H1 (cell line): ENCODE measurements around the gene SFRP5. TPM values are rescaled to one million over a fixed set of nuclear protein-coding genes. Genes with fewer than 3 reads are reported as not detected.

Experiments used
- CTCF ChIA-PET: fragments of 300-600 bp; sonication (Branson Sonifier 250); formaldehyde crosslinking; loops from one replicate; lab custom pipeline; 2021; ENCODE audit not compliant: partially characterized antibody; lab: Charles Lee
- POLR2A ChIA-PET: fragments of 300-600 bp; sonication (Branson Sonifier 250); formaldehyde crosslinking; loops from one replicate; lab custom pipeline; 2021; ENCODE audit warnings: inconsistent platforms; ENCODE audit not compliant: partially characterized antibody; lab: Charles Lee
- DNase-seq, 2 experiments: peaks; one replicate each; pipeline versions ENCODE4 v3.0.0 to v3.0.0-alpha.2; 2010 to 2022; ENCODE audit warnings: low spot score in 2 of 2, low read depth in 1 of 2, mixed read lengths in 1 of 2
- FAIRE-seq: peaks from 2 replicates; lab custom pipeline; 2011; peaks lifted over from hg19 to GRCh38; lab: Jason Lieb, UNC
- H2AFZ ChIP-seq: 2 replicates; pipeline ENCODE4 v1.8.1; 2012; ENCODE audit warnings: low read length, inconsistent platforms
- H2AK5ac ChIP-seq: 2 replicates; pipeline ENCODE4 v1.6.1; 2013; ENCODE audit warnings: low read depth, low read length
- H2BK120ac ChIP-seq: replicated peaks from 2 replicates; pipeline ENCODE3; 2013; ENCODE audit warnings: low read depth, low read length, inconsistent platforms
- H2BK12ac ChIP-seq: 2 replicates; pipeline ENCODE4 v1.6.1; 2013; ENCODE audit warnings: low read depth, low read length
- H2BK15ac ChIP-seq: 2 replicates; pipeline ENCODE4 v1.6.1; 2013; ENCODE audit warnings: low read length
- H2BK20ac ChIP-seq: 2 replicates; pipeline ENCODE4 v1.6.1; 2013; ENCODE audit warnings: low read length
- H2BK5ac ChIP-seq: 2 replicates; pipeline ENCODE4 v1.6.1; 2013; ENCODE audit warnings: low read depth, low read length
- H3K14ac ChIP-seq: 2 replicates; pipeline ENCODE4 v1.6.1; 2013; ENCODE audit warnings: inconsistent platforms; ENCODE audit not compliant: insufficient read length
- H3K18ac ChIP-seq: 2 replicates; pipeline ENCODE4 v1.6.1; 2013; ENCODE audit warnings: low read length; ENCODE audit errors: extremely low read depth
- H3K23ac ChIP-seq: 2 replicates; pipeline ENCODE4 v1.6.1; 2013; ENCODE audit warnings: inconsistent platforms; ENCODE audit not compliant: insufficient read length
- H3K23me2 ChIP-seq: 2 replicates; pipeline ENCODE4 v1.6.1; 2013; ENCODE audit warnings: low read depth, low read length
- H3K27ac ChIP-seq: 2 replicates; pipeline ENCODE4 v1.6.1; 2011; ENCODE audit warnings: low read depth, low read length, inconsistent platforms
- H3K27me3 ChIP-seq, 4 experiments: replicated peaks in 1 of 4; 1 replicate in 1 of 4; 2 replicates in 3 of 4; pipeline versions ENCODE4 v1.6.1 to v1.8.1; 2011 to 2013; ENCODE audit warnings: low read length in 3 of 4, mild to moderate bottlenecking in 3 of 4, inconsistent platforms in 2 of 4, mixed read lengths in 2 of 4, moderate library complexity in 1 of 4; ENCODE audit not compliant: control insufficient read depth in 3 of 4, insufficient read depth in 3 of 4; ENCODE audit errors: extremely low read depth in 1 of 4
- H3K36me3 ChIP-seq, 4 experiments: 2 replicates each; pipeline versions ENCODE4 v1.6.1 to v1.8.1; 2011 to 2013; ENCODE audit warnings: mild to moderate bottlenecking in 4 of 4, low read length in 3 of 4, moderate library complexity in 2 of 4, control low read depth in 1 of 4, inconsistent platforms in 1 of 4; ENCODE audit not compliant: insufficient read depth in 4 of 4, control insufficient read depth in 2 of 4
- H3K4ac ChIP-seq: replicated peaks from 2 replicates; pipeline ENCODE3; 2013; ENCODE audit warnings: low read length, low read depth, mixed read lengths, inconsistent platforms; ENCODE audit not compliant: insufficient read length
- H3K4me1 ChIP-seq, 4 experiments: replicated peaks in 1 of 4; 1 replicate in 1 of 4; 2 replicates in 3 of 4; pipeline versions ENCODE4 v1.6.1 to v1.8.1; 2011 to 2013; ENCODE audit warnings: low read length in 3 of 4, inconsistent platforms in 2 of 4, mixed read lengths in 1 of 4; ENCODE audit not compliant: insufficient read depth in 4 of 4, control insufficient read depth in 3 of 4
- H3K4me2 ChIP-seq, 2 experiments: 2 replicates each; pipeline versions ENCODE4 v1.6.1 to v1.8.1; 2011 to 2013; ENCODE audit warnings: low read depth in 2 of 2, low read length in 2 of 2, control low read depth in 1 of 2, inconsistent platforms in 1 of 2, mild to moderate bottlenecking in 1 of 2; ENCODE audit not compliant: insufficient read depth in 1 of 2
- H3K4me3 ChIP-seq, 4 experiments: fragments of 200-600, 300-600 bp in 1 of 4; sonication (generic), shearing (Covaris generic), sonication (Bioruptor Twin) in 1 of 4; 2 replicates each; pipeline versions ENCODE4 v1.5.1 to v1.8.1; 2011 to 2016; ENCODE audit warnings: low read length in 4 of 4, low read depth in 3 of 4, control low read depth in 2 of 4, inconsistent platforms in 2 of 4, mild to moderate bottlenecking in 2 of 4, mixed read lengths in 1 of 4, moderate library complexity in 1 of 4; ENCODE audit not compliant: insufficient read depth in 2 of 4; ENCODE audit errors: extremely low read depth in 1 of 4
- H3K56ac ChIP-seq: replicated peaks from 2 replicates; pipeline ENCODE3; 2013; ENCODE audit warnings: low read depth, mild to moderate bottlenecking, mixed read lengths, low read length, inconsistent platforms; ENCODE audit not compliant: insufficient read length
- H3K79me1 ChIP-seq: 2 replicates; pipeline ENCODE4 v1.6.1; 2013; ENCODE audit warnings: low read depth, low read length, control low read depth
- H3K79me2 ChIP-seq, 2 experiments: 2 replicates each; pipeline versions ENCODE4 v1.6.1 to v1.8.1; 2012 to 2013; ENCODE audit warnings: low read length in 2 of 2, mild to moderate bottlenecking in 2 of 2, inconsistent platforms in 1 of 2; ENCODE audit not compliant: insufficient read depth in 2 of 2, control insufficient read depth in 1 of 2
- H3K9ac ChIP-seq, 4 experiments: replicated peaks in 1 of 4; 1 replicate in 1 of 4; 2 replicates in 3 of 4; pipeline versions ENCODE4 v1.6.1 to v1.8.1; 2011 to 2013; ENCODE audit warnings: low read depth in 3 of 4, low read length in 3 of 4, control low read depth in 2 of 4, mild to moderate bottlenecking in 2 of 4, moderate library complexity in 2 of 4, inconsistent platforms in 1 of 4; ENCODE audit errors: extremely low read depth in 1 of 4
- H3K9me3 ChIP-seq, 2 experiments: 2 replicates each; pipeline versions ENCODE4 v1.6.1 to v1.8.1; 2012 to 2013; ENCODE audit warnings: mild to moderate bottlenecking in 2 of 2, moderate library complexity in 2 of 2, control low read depth in 1 of 2, inconsistent platforms in 1 of 2, low read depth in 1 of 2, low read length in 1 of 2, mixed read lengths in 1 of 2; ENCODE audit not compliant: insufficient read depth in 2 of 2
- H4K20me1 ChIP-seq, 2 experiments: replicated peaks in 1 of 2; 2 replicates each; pipeline versions ENCODE3 to v1.8.1; 2011 to 2013; ENCODE audit warnings: inconsistent platforms in 2 of 2, low read length in 2 of 2, mild to moderate bottlenecking in 1 of 2; ENCODE audit not compliant: insufficient read depth in 2 of 2, control insufficient read depth in 1 of 2
- H4K5ac ChIP-seq: 2 replicates; pipeline ENCODE4 v1.6.1; 2013; ENCODE audit warnings: low read length, low read depth, mixed read lengths, inconsistent platforms; ENCODE audit not compliant: insufficient read length
- H4K8ac ChIP-seq: 2 replicates; pipeline ENCODE4 v1.8.0; 2013; ENCODE audit warnings: mild to moderate bottlenecking, moderate library complexity, low read length, inconsistent platforms; ENCODE audit not compliant: insufficient read depth; ENCODE audit errors: extremely low read depth
- H4K91ac ChIP-seq: replicated peaks from 2 replicates; pipeline ENCODE3; 2013; ENCODE audit warnings: low read length, mixed read lengths, inconsistent platforms; ENCODE audit not compliant: insufficient read length
- EZH2 ChIP-seq: fragments of 200-600 bp; sonication (generic); IDR thresholded peaks from 2 replicates; pipeline ENCODE4 v1.7.1; 2012; ENCODE audit warnings: low read depth, mild to moderate bottlenecking, moderate library complexity, low read length, inconsistent platforms; ENCODE audit not compliant: severe bottlenecking
- HDAC2 ChIP-seq, 2 experiments: fragments of 300-600 bp in 1 of 2; sonication (generic) in 1 of 2; IDR thresholded peaks; 2 replicates each; pipeline ENCODE4 v1.6.1; 2011 to 2012; ENCODE audit warnings: low read depth in 2 of 2, low read length in 2 of 2, mild to moderate bottlenecking in 2 of 2, moderate library complexity in 2 of 2, borderline replicate concordance in 1 of 2, inconsistent platforms in 1 of 2
- WGBS, 2 experiments: shearing (Covaris generic) in 1 of 2; methylation state at CpG; one replicate each; pipeline versions ENCODE4 v1.1.6 to v1.1.7; 2013 to 2015; ENCODE audit warnings: low lambda C conversion rate in 2 of 2, mixed read lengths in 2 of 2, inconsistent platforms in 1 of 2, low coverage in 1 of 2, missing lambda C conversion rate in 1 of 2; ENCODE audit not compliant: insufficient replicate concordance in 2 of 2, insufficient coverage in 1 of 2, insufficient read length in 1 of 2; ENCODE audit errors: extremely low coverage in 1 of 2, missing lambda C conversion rate in 1 of 2; 5-methylcytosine and 5-hydroxymethylcytosine counted together
- polyA plus RNA-seq, 7 experiments: library from polyadenylated mRNA; depleted of rRNA in 3 of 7; stranded (reverse) in 5 of 7; unstranded in 2 of 7; fragments of >200 nt in 5 of 7; fragments of 200-250 nt in 2 of 7; gene quantifications; 1 replicate in 5 of 7; 2 replicates in 1 of 7; 4 replicates in 1 of 7; pipeline versions ENCODE4 v1.2.1 to v1.2.3, GENCODE V29; 2011 to 2013; ENCODE audit warnings: missing spikeins in 2 of 7, mixed read lengths in 2 of 7
- total RNA-seq: library from RNA; stranded (reverse); fragmentation: NEBNext Ultra II Directional; extraction: Animal tissue kit (Norgen Biotek cat#: 25700); gene quantifications from 2 replicates; pipeline ENCODE4 v1.2.1, GENCODE V29; 2021

Gene SFRP5
- total and polyA plus RNA-seq, 2 of the 8 experiments (the other 6 are each of a cell fraction or from before 2014, with no cell fraction given): 3.9 to 5.9 TPM

GRCh38 chr10:97737770-97738265 lies 34.0 kb downstream of the SFRP5 start:
- Histone ChIP-seq H3K23ac (no peak overlapping the region), H3K18ac (no peak overlapping the region; the same call in 1 of the 2 replicates), H2BK5ac (0 out of 2 replicates have a peak overlapping the region, but pooled peaks have one; percentile 75), H4K8ac (peak overlapping the region; percentile 97; the same call in 1 of the 2 replicates), H3K36me3 (peaks cover 5 to 27% (median 11%) of the 10 kb centered on the region in 4 experiments; a peak in 6 of 8 replicates), H3K4me3 (peak overlapping the region; percentile 79 to 96 (median 89)), H3K4ac (no peak overlapping the region), H3K27me3 (peaks cover 12 to 21% (median 17%) of the 10 kb centered on the region in 4 experiments), H3K9ac (peak overlapping the region; percentile 68 to 84 (median 80)), H3K79me2 (peaks cover 4 to 29% of the 10 kb centered on the region in 2 experiments; a peak in 3 of 4 replicates), H2AFZ (peak overlapping the region; percentile 36; the same call in 1 of the 2 replicates), H2BK20ac (no peak overlapping the region), H2BK120ac (no peak overlapping the region), H3K56ac (no peak overlapping the region), H3K4me2 (peak overlapping the region; percentile 94 to 98), H3K27ac (0 out of 2 replicates have a peak overlapping the region, but pooled peaks have one; percentile 73), H3K23me2 (peaks cover 12% of the 10 kb centered on the region), H4K5ac (peak overlapping the region; percentile 18), H3K4me1 (peaks cover 0 to 6% (median 3%) of the 10 kb centered on the region in 4 experiments; a peak in 5 of 7 replicates), H2BK15ac (no peak overlapping the region), H4K20me1 (peaks cover 4 to 7% of the 10 kb centered on the region in 2 experiments), H3K14ac (no peak overlapping the region), H3K79me1 (peaks cover 10% of the 10 kb centered on the region), H2AK5ac (peak overlapping the region; percentile 40; the same call in 1 of the 2 replicates), H2BK12ac (peak overlapping the region; percentile 6; the same call in 1 of the 2 replicates), H3K9me3 (peaks cover 6 to 7% of the 10 kb centered on the region in 2 experiments), H4K91ac (no peak overlapping the region)
- no peak for TF ChIP-seq HDAC2 (IDR thresholded peaks at IDR 0.05; ENCODE audit: borderline replicate concordance in 1 of 2, low read depth in 2 of 2, low read length in 2 of 2)
- TF ChIP-seq EZH2: peak; percentile 27
- ChIA-PET CTCF (interaction anchor here (1.2 kb wide), 1 partner anchor 571 kb away, joined by 3 read pairs; no protein-coding TSS in a partner anchor), POLR2A (interaction anchor here (0.7 kb wide), 1 partner anchor 28 kb away, joined by 4 read pairs; no protein-coding TSS in a partner anchor)
- FAIRE-seq: no peak
- DNase-seq: no peak
- WGBS, 2 experiments: 39% methylated on average over 14 of the region's 14 CpGs; no CpG with 5 or more reads in 1 of the 2 experiments
